GM12878 (cell line): ENCODE results near the gene PUS7. TPM values are rescaled to one million over a fixed set of nuclear protein-coding genes. Genes with fewer than 3 reads are reported as not detected.

ENCODE experiments used
- ATAC-seq: fragments of 200-7000 bp; cut with Tn5 transposase; 3 replicates; pipeline ENCODE4 v1.9.1; 2020; ENCODE audit warnings: mild to moderate bottlenecking, moderate library complexity
- BruUV-seq: library from RNA; stranded (reverse); fragments of 400-500 nt; replicated peaks from 2 replicates; lab custom pipeline; 2021; lab: Mats Ljungman, UMichigan
- CTCF ChIA-PET: fragments of 300-600 bp; sonication (Branson Sonifier 250); formaldehyde crosslinking; extraction: SDS; loops from one replicate; lab custom pipeline; 2021; ENCODE audit warnings: inconsistent platforms; lab: Yijun Ruan, JAX
- POLR2A ChIA-PET: fragments of 350-600 bp; formaldehyde crosslinking; extraction: SDS; loops from one replicate; lab custom pipeline; 2021; ENCODE audit warnings: inconsistent platforms; lab: Charles Lee
- RAD21 ChIA-PET: fragments of 300-600 bp; sonication (Branson Sonifier 250); formaldehyde crosslinking; loops from one replicate; lab custom pipeline; 2023; ENCODE audit warnings: antibody characterized with exemption; ENCODE audit not compliant: unreplicated experiment; lab: Charles Lee
- SMC1A ChIA-PET: fragments of 300-600 bp; sonication (Branson Sonifier 250); formaldehyde crosslinking; loops from one replicate; lab custom pipeline; 2023; ENCODE audit not compliant: unreplicated experiment, uncharacterized antibody; lab: Charles Lee
- DNase-seq: peaks from one replicate; pipeline ENCODE4 v3.0.0-alpha.2; 2011; ENCODE audit warnings: low read depth, low spot score
- FAIRE-seq: peaks from 3 replicates; lab custom pipeline; 2011; peaks lifted over from hg19 to GRCh38; lab: Jason Lieb, UNC
- H2AFZ ChIP-seq: 2 replicates; pipeline ENCODE4 v1.6.0; 2011; ENCODE audit warnings: low read depth, low read length, control low read depth; ENCODE audit not compliant: control insufficient read depth
- H3K27ac ChIP-seq: 2 replicates; pipeline ENCODE4 v1.5.1; 2011; ENCODE audit warnings: control low read depth; ENCODE audit not compliant: control insufficient read depth, insufficient read depth
- H3K27me3 ChIP-seq, 2 experiments: replicated peaks in 1 of 2; 2 replicates each; pipeline versions ENCODE4 v1.6.0 to v1.6.1; 2011; ENCODE audit warnings: low read length in 1 of 2; ENCODE audit not compliant: control insufficient read depth in 2 of 2, insufficient read depth in 2 of 2
- H3K36me3 ChIP-seq, 2 experiments: 2 replicates each; pipeline ENCODE4 v1.5.1; 2011; ENCODE audit warnings: low read length in 1 of 2; ENCODE audit not compliant: control insufficient read depth in 2 of 2, insufficient read depth in 2 of 2
- H3K4me1 ChIP-seq: 2 replicates; pipeline ENCODE4 v1.6.1; 2011; ENCODE audit warnings: mild to moderate bottlenecking, low read length, moderate library complexity, mixed read lengths; ENCODE audit not compliant: control insufficient read depth, insufficient read depth
- H3K4me2 ChIP-seq: 2 replicates; pipeline ENCODE4 v1.6.0; 2011; ENCODE audit warnings: control low read depth; ENCODE audit not compliant: control insufficient read depth, insufficient read depth
- H3K4me3 ChIP-seq: fragments of 200-600 bp; sonication (generic); 2 replicates; pipeline ENCODE4 v1.5.1; 2016
- H3K79me2 ChIP-seq: 2 replicates; pipeline ENCODE4 v1.6.0; 2011; ENCODE audit warnings: low read length; ENCODE audit not compliant: control insufficient read depth, insufficient read depth
- H3K9ac ChIP-seq: 2 replicates; pipeline ENCODE4 v1.8.0; 2011; ENCODE audit warnings: low read length, control low read depth, mixed read lengths; ENCODE audit not compliant: control insufficient read depth, insufficient read depth
- H3K9me3 ChIP-seq: replicated peaks from 3 replicates; pipeline ENCODE4 v1.5.1; 2011; ENCODE audit warnings: mild to moderate bottlenecking, low read length; ENCODE audit not compliant: control insufficient read depth, insufficient read depth
- H4K20me1 ChIP-seq: 2 replicates; pipeline ENCODE4 v1.6.0; 2011; ENCODE audit not compliant: control insufficient read depth, insufficient read depth
- CEBPB ChIP-seq, 2 experiments: fragments of 150-350 bp in 1 of 2; IDR thresholded peaks; 2 replicates each; pipeline ENCODE4 v1.6.1; 2012 to 2014; ENCODE audit warnings: low read depth in 2 of 2, low read length in 2 of 2, borderline replicate concordance in 1 of 2, inconsistent platforms in 1 of 2
- CHD1 ChIP-seq: IDR thresholded peaks from 2 replicates; pipeline ENCODE4 v1.6.1; 2012; ENCODE audit warnings: low read depth, low read length, improper control_type of control experiment
- CHD4 ChIP-seq: fragments of 200-600 bp; sonication (generic); IDR thresholded peaks from 2 replicates; pipeline ENCODE4 v1.6.1; 2016; ENCODE audit warnings: mild to moderate bottlenecking
- EED ChIP-seq: sonication (generic); IDR thresholded peaks from 2 replicates; pipeline ENCODE4 v1.6.1; 2016; ENCODE audit warnings: antibody characterized with exemption, low read depth
- GABPA ChIP-seq: IDR thresholded peaks from 2 replicates; pipeline ENCODE4 v1.6.1; 2014; ENCODE audit warnings: antibody characterized with exemption, low read depth, mild to moderate bottlenecking, inconsistent platforms
- GATAD2B ChIP-seq: fragments of 450-650 bp; conservative IDR thresholded peaks from 2 replicates; pipeline ENCODE4 v1.6.1; 2017; ENCODE audit warnings: low read depth, mild to moderate bottlenecking, moderate library complexity
- HDAC2 ChIP-seq: fragments of 200-600 bp; sonication (generic); IDR thresholded peaks from 2 replicates; pipeline ENCODE4 v1.6.1; 2017
- HDGF ChIP-seq: fragments of 450-650 bp; IDR thresholded peaks from 2 replicates; pipeline ENCODE4 v1.6.1; 2016; ENCODE audit warnings: antibody characterized with exemption
- KDM1A ChIP-seq: fragments of 200-600 bp; sonication (generic); IDR thresholded peaks from 2 replicates; pipeline ENCODE4 v1.6.1; 2016; ENCODE audit warnings: borderline replicate concordance
- MYC ChIP-seq: IDR thresholded peaks from 2 replicates; pipeline ENCODE4 v1.6.1; 2011; ENCODE audit warnings: mild to moderate bottlenecking, low read length, moderate library complexity, inconsistent platforms; ENCODE audit not compliant: insufficient read depth, insufficient replicate concordance, insufficient read length, severe bottlenecking
- NR2C2 ChIP-seq: IDR thresholded peaks from 2 replicates; pipeline ENCODE4 v1.6.1; 2011; ENCODE audit warnings: borderline replicate concordance, low read depth; ENCODE audit not compliant: control insufficient read depth, insufficient read length
- NRF1 ChIP-seq: conservative IDR thresholded peaks from 2 replicates; pipeline ENCODE4 v1.6.1; 2011; ENCODE audit warnings: mild to moderate bottlenecking, low read depth, low read length, improper control_type of control experiment
- RELA ChIP-seq: fragments of 450-650 bp; IDR thresholded peaks from 2 replicates; pipeline ENCODE4 v1.8.0; 2014; ENCODE audit warnings: borderline replicate concordance; ENCODE audit not compliant: partially characterized antibody
- RFX5 ChIP-seq: IDR thresholded peaks from 2 replicates; pipeline ENCODE4 v1.6.1; 2011; ENCODE audit warnings: low read depth, low read length, improper control_type of control experiment
- SP1 ChIP-seq: IDR thresholded peaks from one replicate; pipeline ENCODE4 v1.6.1; 2011; ENCODE audit warnings: low read depth, low read length
- SRF ChIP-seq, 2 experiments: IDR thresholded peaks; 2 replicates each; pipeline ENCODE4 v1.6.1; 2011; ENCODE audit warnings: low read depth in 2 of 2, low read length in 2 of 2, mild to moderate bottlenecking in 1 of 2, moderate library complexity in 1 of 2
- STAT3 ChIP-seq: IDR thresholded peaks from 2 replicates; pipeline ENCODE4 v1.6.1; 2011; ENCODE audit warnings: low read depth, low read length, improper control_type of control experiment
- TBL1XR1 ChIP-seq: IDR thresholded peaks from 2 replicates; pipeline ENCODE4 v1.6.1; 2012; ENCODE audit warnings: low read depth, low read length, improper control_type of control experiment
- ZNF217 ChIP-seq: fragments of 450-650 bp; IDR thresholded peaks from 2 replicates; pipeline ENCODE4 v1.6.1; 2017; ENCODE audit warnings: antibody characterized with exemption, mild to moderate bottlenecking
- WGBS: methylation state at CpG from one replicate; pipeline ENCODE4 v1.1.6; 2016; ENCODE audit warnings: low lambda C conversion rate; ENCODE audit not compliant: insufficient replicate concordance, insufficient coverage; ENCODE audit errors: missing lambda C conversion rate; 5-methylcytosine and 5-hydroxymethylcytosine counted together
- in situ Hi-C: fragments of 300-500 bp; cut with MboI; formaldehyde crosslinking; loops from 9 replicates; pipeline ENCODE4 v1.14.3; 2018; ENCODE audit warnings: mixed read lengths
- intact Hi-C: fragments of 100-400 bp; cut with micrococcal nuclease; formaldehyde crosslinking; loops from one replicate; pipeline ENCODE4 v1.14.2; 2022; ENCODE audit not compliant: unreplicated experiment
- polyA plus RNA-seq, 11 experiments: library from polyadenylated mRNA; depleted of rRNA in 4 of 11; unstranded in 6 of 11; stranded (reverse) in 5 of 11; fragments of >200 nt; fragmentation: Nextera tagmentation in 4 of 11; fragmentation: Illumina TruSeq in 1 of 11; extraction: Ambion mirVana in 4 of 11; extraction: Trizol in 1 of 11; gene quantifications; 1 replicate in 1 of 11; 2 replicates in 10 of 11; pipeline versions ENCODE4 v1.2.1 to v1.2.3, GENCODE V29; 2011 to 2016; ENCODE audit warnings: inconsistent platforms in 2 of 11, missing spikeins in 2 of 11, low read depth in 1 of 11
- total RNA-seq, 4 experiments: library from RNA; depleted of rRNA in 3 of 4; stranded (reverse); fragments of >200 nt in 3 of 4; fragmentation: Illumina TruSeq in 1 of 4; extraction: Trizol in 1 of 4; gene quantifications; 2 replicates each; pipeline versions ENCODE4 v1.2.1 to v1.2.3, GENCODE V29; 2013 to 2021
- TF ChIP-seq, protein P1 (sequence below): IDR thresholded peaks from 2 replicates; pipeline ENCODE4 v1.6.1; 2012; ENCODE audit warnings: low read depth, low read length, improper control_type of control experiment

The PUS7 gene
- total and polyA plus RNA-seq, 10 of the 15 experiments (the other 5 are each of a cell fraction or from before 2014, with no cell fraction given), result 5.6 to 28.5 (median 22.4) TPM

DNA sequence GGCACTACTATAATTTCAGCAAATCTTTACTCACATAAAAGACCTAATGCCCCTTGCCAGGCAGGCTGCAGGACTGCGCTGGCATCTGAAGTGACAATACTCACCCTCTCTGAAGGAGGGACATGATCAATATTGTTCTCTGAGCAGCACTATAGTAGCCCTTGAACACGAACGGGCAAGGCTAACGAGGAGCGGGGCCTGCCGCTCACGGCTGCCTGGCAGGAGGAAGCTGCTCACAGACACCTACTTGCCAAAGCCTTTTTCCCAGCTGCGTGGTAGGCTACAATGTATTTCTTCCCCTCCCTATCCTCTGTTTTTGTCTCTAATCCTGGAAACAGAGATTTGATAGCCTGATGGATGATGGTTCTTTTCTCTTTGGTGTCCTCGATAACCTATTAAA is 19.9 kb downstream of the PUS7 start:
- SMC1A ChIA-PET, result no interaction called here
- no peak for FAIRE-seq
- intact Hi-C loops, result no loop called here

More for the DNA sequence above, 19.9 kb downstream of the PUS7 start:
- Histone ChIP-seq H3K79me2 (no peaks in the 10 kb centered on the region), H3K27me3 (no peaks in the 10 kb centered on the region), H2AFZ (no peak overlapping the region), H3K36me3 (peaks cover 1 to 15% of the 10 kb centered on the region in 2 experiments; a peak in 3 of 4 replicates), H3K9me3 (no peaks in the 10 kb centered on the region), H3K4me2 (no peak overlapping the region), H3K4me3 (no peak overlapping the region), H3K27ac (no peak overlapping the region), H4K20me1 (no peaks in the 10 kb centered on the region), H3K9ac (no peak overlapping the region), H3K4me1 (no peaks in the 10 kb centered on the region)
- no TSS peak for BruUV-seq
- ChIA-PET POLR2A (interaction anchor here (0.6 kb wide), 1 partner anchor 377 kb away, joined by 4 read pairs; no protein-coding TSS in a partner anchor), CTCF (no interaction called here), RAD21 (no interaction called here)
- ATAC-seq (no peak), DNase-seq (no peak)
- TF ChIP-seq MYC, result no peak
- no peak for TF ChIP-seq NRF1
- TF ChIP-seq SRF (IDR thresholded peaks at IDR 0.05; ENCODE audit: low read depth in 2 of 2, low read length in 2 of 2), result no peak
- TF ChIP-seq KDM1A, result no peak
- no peak for TF ChIP-seq CHD4
- TF ChIP-seq HDAC2, result no peak
- TF ChIP-seq GATAD2B, result no peak
- no peak for TF ChIP-seq HDGF
- TF ChIP-seq GABPA, result no peak
- TF ChIP-seq CEBPB (IDR thresholded peaks at IDR 0.05; ENCODE audit: borderline replicate concordance in 1 of 2, low read depth in 2 of 2, low read length in 2 of 2), result no peak
- TF ChIP-seq RFX5, result no peak
- TF ChIP-seq EED, result no peak
- TF ChIP-seq, protein P1, sequence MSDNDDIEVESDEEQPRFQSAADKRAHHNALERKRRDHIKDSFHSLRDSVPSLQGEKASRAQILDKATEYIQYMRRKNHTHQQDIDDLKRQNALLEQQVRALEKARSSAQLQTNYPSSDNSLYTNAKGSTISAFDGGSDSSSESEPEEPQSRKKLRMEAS, result no peak
- no peak for TF ChIP-seq STAT3
- TF ChIP-seq ZNF217, result no peak
- no peak for TF ChIP-seq CHD1
- TF ChIP-seq SP1, result no peak
- TF ChIP-seq NR2C2, result no peak
- TF ChIP-seq RELA, result no peak
- TF ChIP-seq TBL1XR1, result no peak
- WGBS, result 98% methylated on average over 9 of the region's 9 CpGs
- in situ Hi-C loops, result no loop called here
